Retinal pigment epithelial cell (primary cell): ENCODE measurements around the gene H2BK1.

ENCODE experiments used
- DNase-seq: peaks from one replicate; pipeline ENCODE4 v3.0.0-alpha.2; 2010; ENCODE audit warnings: low read depth
- H3K4me3 ChIP-seq: 2 replicates; pipeline ENCODE4 v1.5.1; 2011; ENCODE audit warnings: mild to moderate bottlenecking, low read length, control low read depth, moderate library complexity
- CTCF ChIP-seq: conservative IDR thresholded peaks from 2 replicates; pipeline ENCODE4 v1.5.1; 2011; ENCODE audit warnings: low read depth, low read length, control low read depth, inconsistent platforms

H2BK1 gene

GRCh38 chr7:151241755-151242096, 31.4 kb upstream of the H2BK1 start:
- no peak for TF ChIP-seq CTCF
- H3K4me3 ChIP-seq: no peak overlapping the region
- no peak for DNase-seq

- H3K4me3 ChIP-seq: no peak overlapping the region
- no peak for TF ChIP-seq CTCF
- no peak for DNase-seq
These were observed 30.9 kb upstream of the H2BK1 start for GRCh38 chr7:151240942-151241754.

- no peak overlapping the region for H3K4me3 ChIP-seq
- no peak for TF ChIP-seq CTCF
- DNase-seq: no peak
These were observed 30.2 kb upstream of the H2BK1 start for GRCh38 chr7:151240536-151240935.

GRCh38 chr7:151239837-151240459, 29.7 kb upstream of the H2BK1 start:
- no peak overlapping the region for H3K4me3 ChIP-seq
- no peak for DNase-seq
- no peak for TF ChIP-seq CTCF

- DNase-seq: no peak
- H3K4me3 ChIP-seq: no peak overlapping the region
- TF ChIP-seq CTCF: no peak
These were observed 28.9 kb upstream of the H2BK1 start for GRCh38 chr7:151238924-151239836.

GRCh38 chr7:151238190-151238810, 28.0 kb upstream of the H2BK1 start:
- no peak overlapping the region for H3K4me3 ChIP-seq
- no peak for DNase-seq
- no peak for TF ChIP-seq CTCF
